OCI-LY3 (cell line): ENCODE data around the gene PALLD.

Experiments
- H2AFZ ChIP-seq: fragments of 200-600, 300-600 bp; shearing (Covaris generic); 2 replicates; pipeline ENCODE4 v1.6.0; 2014; ENCODE audit warnings: antibody characterized with exemption, low read depth, low read length
- H3K27ac ChIP-seq: fragments of 200-600, 300-600 bp; sonication (generic); 2 replicates; pipeline ENCODE4 v1.5.1; 2014; ENCODE audit warnings: mild to moderate bottlenecking, low read length, moderate library complexity, mixed read lengths
- H3K27me3 ChIP-seq: fragments of 200-600, 300-600 bp; sonication (generic); 2 replicates; pipeline ENCODE4 v1.6.1; 2014; ENCODE audit warnings: low read depth, low read length, mixed read lengths
- H3K36me3 ChIP-seq: fragments of 200-600, 300-600 bp; sonication (generic); replicated peaks from 2 replicates; pipeline ENCODE3; 2014; ENCODE audit warnings: low read depth, low read length, mixed read lengths
- H3K4me1 ChIP-seq: fragments of 300-600, 200-600 bp; sonication (generic); 2 replicates; pipeline ENCODE4 v1.6.1; 2014; ENCODE audit warnings: low read length, mixed read lengths
- H3K4me2 ChIP-seq: fragments of 200-600, 300-600 bp; sonication (generic); 2 replicates; pipeline ENCODE4 v1.6.1; 2014; ENCODE audit warnings: low read length, mixed read lengths
- H3K4me3 ChIP-seq: fragments of 300-600, 200-600 bp; sonication (generic); 2 replicates; pipeline ENCODE4 v1.5.1; 2014; ENCODE audit warnings: antibody characterized with exemption, mild to moderate bottlenecking, low read length, moderate library complexity
- H3K79me2 ChIP-seq: fragments of 300-600, 200-600 bp; shearing (Covaris generic); 2 replicates; pipeline ENCODE4 v1.6.1; 2014; ENCODE audit warnings: mild to moderate bottlenecking, low read length, mixed read lengths
- H3K9ac ChIP-seq: fragments of 300-600, 200-600 bp; shearing (Covaris generic); 2 replicates; pipeline ENCODE4 v1.6.0; 2014; ENCODE audit warnings: mild to moderate bottlenecking, low read length, moderate library complexity
- H3K9me3 ChIP-seq: fragments of 200-600, 300-600 bp; shearing (Covaris generic); 2 replicates; pipeline ENCODE4 v1.6.1; 2014; ENCODE audit warnings: low read length, mixed read lengths; ENCODE audit not compliant: insufficient read depth
- H4K20me1 ChIP-seq: fragments of 200-600, 300-600 bp; sonication (generic); 2 replicates; pipeline ENCODE4 v1.6.1; 2016; ENCODE audit warnings: low read length, mixed read lengths; ENCODE audit not compliant: insufficient read depth
- EZH2phosphoT487 ChIP-seq: fragments of 200-600 bp; shearing (Covaris generic); IDR thresholded peaks from 2 replicates; pipeline ENCODE4 v1.6.1; 2018; ENCODE audit warnings: antibody characterized with exemption, mixed run types, low read depth
- TF ChIP-seq, protein P1 (sequence below): fragments of 200-600, 300-600 bp; sonication (generic); IDR thresholded peaks from 2 replicates; pipeline ENCODE4 v1.5.1; 2014; ENCODE audit warnings: antibody characterized with exemption, low read length, low read depth

The PALLD gene

DNA sequence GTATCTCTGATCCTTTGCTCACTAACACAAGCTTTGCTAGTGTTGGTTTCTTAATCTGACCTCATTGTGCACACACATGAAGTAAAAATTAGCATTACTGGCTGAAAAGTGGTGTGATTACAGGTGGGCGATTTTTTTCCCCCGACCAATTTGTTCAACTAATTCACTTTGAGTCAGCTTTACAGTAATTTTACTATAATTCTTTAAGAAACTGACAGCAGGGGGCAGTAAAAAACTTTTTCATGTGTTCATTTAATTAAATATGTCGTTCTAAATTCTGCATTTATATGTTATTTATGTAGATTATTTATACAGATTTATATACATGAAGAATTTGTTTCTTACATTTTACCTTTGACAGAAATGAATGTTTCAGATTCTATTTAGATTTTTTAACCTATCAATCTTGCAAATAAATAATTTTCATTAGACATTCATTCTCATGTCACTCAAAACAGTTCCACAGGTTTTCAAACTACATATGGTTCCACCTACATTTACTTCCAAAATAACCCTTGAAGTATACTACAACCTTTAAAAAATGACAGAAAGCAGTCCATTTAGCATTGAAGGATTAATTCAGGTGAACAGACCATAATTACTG, 17.5 kb downstream of the PALLD start:
- Histone ChIP-seq H3K27me3 (no peaks in the 10 kb centered on the region; the same call in 1 of the 2 replicates), H3K4me2 (peak overlapping the region; percentile 14), H3K9ac (no peak overlapping the region), H3K36me3 (no peaks in the 10 kb centered on the region), H2AFZ (no peak overlapping the region), H3K79me2 (no peaks in the 10 kb centered on the region), H4K20me1 (no peaks in the 10 kb centered on the region), H3K9me3 (no peaks in the 10 kb centered on the region), H3K4me1 (no peaks in the 10 kb centered on the region), H3K27ac (no peak overlapping the region), H3K4me3 (no peak overlapping the region)
- TF ChIP-seq, protein P1, sequence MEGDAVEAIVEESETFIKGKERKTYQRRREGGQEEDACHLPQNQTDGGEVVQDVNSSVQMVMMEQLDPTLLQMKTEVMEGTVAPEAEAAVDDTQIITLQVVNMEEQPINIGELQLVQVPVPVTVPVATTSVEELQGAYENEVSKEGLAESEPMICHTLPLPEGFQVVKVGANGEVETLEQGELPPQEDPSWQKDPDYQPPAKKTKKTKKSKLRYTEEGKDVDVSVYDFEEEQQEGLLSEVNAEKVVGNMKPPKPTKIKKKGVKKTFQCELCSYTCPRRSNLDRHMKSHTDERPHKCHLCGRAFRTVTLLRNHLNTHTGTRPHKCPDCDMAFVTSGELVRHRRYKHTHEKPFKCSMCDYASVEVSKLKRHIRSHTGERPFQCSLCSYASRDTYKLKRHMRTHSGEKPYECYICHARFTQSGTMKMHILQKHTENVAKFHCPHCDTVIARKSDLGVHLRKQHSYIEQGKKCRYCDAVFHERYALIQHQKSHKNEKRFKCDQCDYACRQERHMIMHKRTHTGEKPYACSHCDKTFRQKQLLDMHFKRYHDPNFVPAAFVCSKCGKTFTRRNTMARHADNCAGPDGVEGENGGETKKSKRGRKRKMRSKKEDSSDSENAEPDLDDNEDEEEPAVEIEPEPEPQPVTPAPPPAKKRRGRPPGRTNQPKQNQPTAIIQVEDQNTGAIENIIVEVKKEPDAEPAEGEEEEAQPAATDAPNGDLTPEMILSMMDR = peak; percentile 66
- TF ChIP-seq EZH2phosphoT487 = no peak

DNA sequence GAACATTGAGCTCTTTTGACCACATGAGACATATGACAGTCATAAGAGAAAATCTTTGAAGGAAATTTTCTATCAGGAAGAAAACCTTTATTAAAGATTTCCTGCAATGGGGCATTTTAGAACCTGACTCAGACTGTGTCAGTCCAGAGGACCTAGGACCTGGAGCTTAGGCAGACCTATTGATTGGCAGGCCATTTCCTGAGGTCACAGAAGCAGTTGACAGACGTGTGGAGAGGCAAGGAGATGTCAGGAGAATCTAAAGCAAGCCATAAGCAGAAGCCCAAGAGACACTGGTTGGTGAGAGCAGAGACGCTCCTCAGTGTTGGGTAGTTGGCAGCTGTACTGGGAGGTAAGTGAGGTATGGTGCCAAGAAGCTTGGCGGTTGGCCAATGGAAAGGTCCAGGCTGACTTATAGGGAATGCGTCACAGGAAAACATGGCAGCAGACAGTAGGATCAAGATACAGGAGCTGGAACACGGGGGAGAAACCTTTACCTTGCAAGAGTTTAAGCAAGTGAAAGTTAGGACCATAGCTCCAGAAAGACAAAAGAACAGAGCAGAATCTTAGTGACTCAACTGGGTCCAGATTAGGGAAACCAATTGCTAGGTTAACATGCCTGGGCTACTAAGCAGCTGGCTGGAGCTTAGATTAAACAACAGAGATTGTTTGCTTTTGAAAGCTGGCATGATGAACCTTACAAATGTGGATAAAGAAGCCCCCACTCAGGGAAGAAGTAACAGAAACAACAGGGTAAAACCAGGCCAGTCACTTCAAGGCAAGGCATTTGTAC, 18.6 kb downstream of the PALLD start:
- Histone ChIP-seq H3K4me2 (no peak overlapping the region), H3K4me3 (no peak overlapping the region), H2AFZ (no peak overlapping the region)

DNA sequence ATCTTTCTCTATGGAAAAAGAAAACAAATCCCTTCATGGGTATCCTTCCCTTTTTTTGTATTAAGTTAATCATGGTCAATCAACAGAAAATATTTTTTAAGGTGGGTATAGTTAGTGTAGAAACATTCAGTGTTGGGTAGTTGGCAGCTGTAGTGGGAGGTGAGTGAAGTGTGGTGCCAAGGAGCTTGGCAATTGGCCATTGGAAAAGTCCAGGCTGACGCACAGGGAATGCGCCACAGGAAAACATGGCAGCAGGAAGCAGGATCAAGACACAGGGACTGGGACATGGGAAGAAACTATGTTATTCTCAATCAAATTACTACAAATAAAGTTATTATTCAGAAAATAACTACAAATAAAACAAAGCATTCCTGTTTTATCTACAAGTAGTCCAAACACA, 20.0 kb downstream of the PALLD start:
- Histone ChIP-seq H3K4me3 (no peak overlapping the region), H3K27me3 (no peaks in the 10 kb centered on the region; the same call in 1 of the 2 replicates), H4K20me1 (no peaks in the 10 kb centered on the region), H3K4me1 (no peaks in the 10 kb centered on the region), H2AFZ (no peak overlapping the region), H3K27ac (no peak overlapping the region), H3K9ac (no peak overlapping the region), H3K9me3 (no peaks in the 10 kb centered on the region), H3K36me3 (no peaks in the 10 kb centered on the region), H3K4me2 (no peak overlapping the region), H3K79me2 (no peaks in the 10 kb centered on the region)
- no peak for TF ChIP-seq EZH2phosphoT487
- TF ChIP-seq, protein P1 = no peak

More for the DNA sequence above, 18.6 kb downstream of the PALLD start:
- H3K36me3 ChIP-seq = no peaks in the 10 kb centered on the region
- H3K27ac ChIP-seq = no peak overlapping the region
- H4K20me1 ChIP-seq = no peaks in the 10 kb centered on the region
- no peaks in the 10 kb centered on the region; the same call in 1 of the 2 replicates for H3K27me3 ChIP-seq
- TF ChIP-seq EZH2phosphoT487 = no peak
- TF ChIP-seq, protein P1 = no peak
- H3K9ac ChIP-seq = no peak overlapping the region
- no peaks in the 10 kb centered on the region for H3K9me3 ChIP-seq
- no peaks in the 10 kb centered on the region for H3K4me1 ChIP-seq
- no peaks in the 10 kb centered on the region for H3K79me2 ChIP-seq

DNA sequence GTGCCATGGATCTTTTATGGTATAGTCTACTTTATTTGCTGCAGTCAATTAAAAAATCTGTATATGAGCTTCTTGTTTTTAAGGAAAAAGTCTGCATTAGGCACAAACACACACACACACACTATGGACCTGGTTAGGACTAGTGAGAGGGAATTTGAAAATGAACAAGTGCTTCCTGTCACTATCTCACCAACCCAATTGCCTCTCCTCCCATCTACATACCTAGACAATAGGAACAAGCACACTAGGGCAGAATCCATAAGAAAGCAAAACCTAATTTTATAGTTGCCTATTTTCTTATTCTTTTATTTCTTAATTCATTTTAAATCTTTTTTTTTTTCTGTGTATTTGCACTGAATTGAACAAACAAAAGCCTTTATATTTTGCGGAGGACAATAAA, 22.7 kb downstream of the PALLD start:
- H3K4me1 ChIP-seq = no peaks in the 10 kb centered on the region
- TF ChIP-seq EZH2phosphoT487 = no peak
- TF ChIP-seq, protein P1 = no peak
- no peaks in the 10 kb centered on the region; the same call in 1 of the 2 replicates for H3K27me3 ChIP-seq
- no peak overlapping the region for H3K4me3 ChIP-seq
- H3K27ac ChIP-seq = no peak overlapping the region
- no peak overlapping the region for H3K4me2 ChIP-seq
- H3K79me2 ChIP-seq = no peaks in the 10 kb centered on the region
- no peaks in the 10 kb centered on the region for H4K20me1 ChIP-seq
- no peak overlapping the region for H3K9ac ChIP-seq
- H3K9me3 ChIP-seq = no peaks in the 10 kb centered on the region
- H2AFZ ChIP-seq = no peak overlapping the region
- no peaks in the 10 kb centered on the region for H3K36me3 ChIP-seq
